CD4-positive, alpha-beta T cell treated with Interleukin-21 for 1 hour (primary cell): ENCODE results near the gene TBC1D12.

Source experiments
- DNase-seq: peaks from one replicate; pipeline ENCODE4 v3.0.0-alpha.2; 2020

Gene TBC1D12

GRCh38 chr10:94409021-94409657, 6.8 kb downstream of the TBC1D12 start:
- DNase-seq = no peak

GRCh38 chr10:94411304-94411703, 9.0 kb downstream of the TBC1D12 start:
- no peak for DNase-seq

DNA sequence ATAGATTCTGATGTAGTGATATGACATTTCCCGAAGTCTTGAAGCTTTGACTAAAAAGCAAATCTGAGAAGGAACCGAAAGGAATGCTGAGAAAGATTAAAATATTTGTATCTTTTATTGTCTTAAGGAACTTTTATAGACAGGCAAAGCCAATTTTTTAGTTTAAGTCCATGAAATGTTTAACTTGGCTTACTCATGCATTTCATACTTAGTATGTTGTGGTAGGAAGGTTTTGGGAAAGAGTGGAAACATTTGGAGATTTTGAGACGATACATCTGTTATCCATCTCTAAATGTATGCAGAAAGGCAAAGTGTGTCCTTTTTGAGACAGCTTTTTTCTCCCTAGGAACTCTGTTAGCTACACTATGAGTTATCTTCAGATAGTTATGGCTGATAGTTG, 10.1 kb downstream of the TBC1D12 start:
- DNase-seq = no peak

- no peak for DNase-seq
Observed at GRCh38 chr10:94413361-94413760, 11.0 kb downstream of the TBC1D12 start.

GRCh38 chr10:94416896-94417295, 14.6 kb downstream of the TBC1D12 start:
- no peak for DNase-seq

GRCh38 chr10:94417321-94417720, 15.0 kb downstream of the TBC1D12 start:
- DNase-seq = no peak

DNA sequence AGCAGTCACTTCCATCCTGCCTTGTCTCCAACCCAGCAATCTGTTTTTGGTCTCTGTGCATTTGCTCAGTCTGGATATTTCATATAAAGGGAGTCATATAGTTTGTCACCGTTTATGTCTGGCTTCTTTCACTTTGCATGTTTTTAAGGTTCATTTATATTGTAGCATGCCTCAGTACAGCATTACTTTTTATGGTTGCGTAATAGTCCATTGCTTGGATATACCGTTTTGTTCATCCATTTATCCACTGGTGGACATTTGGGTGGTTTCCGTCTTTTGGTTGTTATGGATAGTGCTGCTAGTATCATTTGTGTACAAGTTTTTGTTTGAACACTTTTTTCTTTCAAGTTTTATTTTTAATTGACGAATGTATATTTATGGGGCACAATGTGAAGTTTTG, 18.2 kb downstream of the TBC1D12 start:
- no peak for DNase-seq

- DNase-seq = no peak
Observed at GRCh38 chr10:94420998-94421528, 18.7 kb downstream of the TBC1D12 start.

DNA sequence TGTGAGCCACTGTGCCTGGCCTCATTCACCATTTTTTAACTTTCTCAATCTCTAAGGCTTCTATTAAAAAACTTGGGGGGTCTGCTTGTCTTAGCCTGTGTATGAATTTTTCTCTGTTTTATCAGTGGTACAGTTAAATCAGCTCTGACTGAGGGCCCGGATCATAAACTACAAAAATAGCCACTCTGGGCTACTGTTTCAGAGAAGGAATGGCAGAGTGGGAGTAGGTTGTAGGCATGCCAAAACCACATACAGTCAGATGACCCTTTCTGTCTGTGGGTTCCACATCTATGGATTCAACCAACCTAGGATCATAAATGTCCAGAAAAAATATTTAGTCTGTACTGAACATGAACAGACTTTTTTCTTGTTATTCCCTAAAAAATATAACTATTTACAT, 21.3 kb downstream of the TBC1D12 start:
- DNase-seq = no peak

DNA sequence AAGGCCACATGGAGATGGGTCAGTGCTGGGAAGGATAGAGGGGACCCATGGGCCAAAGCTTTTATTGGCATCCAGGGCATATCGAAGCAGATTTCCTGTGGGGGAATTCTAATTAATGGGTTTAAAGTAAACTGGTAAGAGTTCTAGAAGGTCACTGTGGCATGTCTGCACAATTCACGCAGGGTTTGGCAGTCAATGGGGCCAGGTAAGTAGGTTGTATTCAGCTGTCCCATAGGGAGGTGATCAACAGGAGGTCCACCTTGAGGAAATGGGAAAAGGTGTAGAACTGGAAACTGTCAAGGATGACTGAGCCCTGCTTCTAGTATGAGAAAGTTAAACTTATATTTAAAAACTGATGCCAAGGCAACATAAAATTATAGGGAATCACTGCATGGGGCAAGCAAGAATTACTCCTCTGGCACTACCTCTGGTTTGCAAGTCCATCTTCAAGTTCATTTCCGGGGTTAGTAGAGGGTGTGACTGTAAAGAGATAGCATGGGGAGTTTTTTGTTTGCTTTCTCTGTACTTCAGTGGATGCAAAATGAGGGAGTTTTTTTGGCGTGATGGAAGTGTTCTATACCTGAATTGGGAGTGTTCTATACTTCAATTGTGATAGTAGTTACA, 22.5 kb downstream of the TBC1D12 start:
- no peak for DNase-seq

DNA sequence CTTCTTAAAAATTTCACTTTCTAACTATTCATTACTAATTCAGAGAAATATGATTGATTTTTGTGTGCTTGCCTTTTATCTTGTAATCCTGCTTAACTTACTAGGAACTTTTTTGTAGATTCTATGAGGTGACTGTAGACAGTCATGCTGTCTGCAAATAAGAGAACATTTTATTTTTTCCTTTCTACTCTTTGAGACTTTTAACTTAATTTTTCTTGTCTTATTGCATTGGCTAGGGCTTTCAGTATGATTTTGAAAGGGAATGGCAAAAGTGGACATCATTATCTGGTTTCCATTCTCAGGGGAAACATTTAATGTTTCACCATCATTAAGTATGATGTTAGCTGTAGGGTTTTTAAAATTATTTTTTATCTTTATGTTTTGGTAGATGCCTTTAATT, 23.6 kb downstream of the TBC1D12 start:
- DNase-seq = no peak

- no peak for DNase-seq
Observed at GRCh38 chr10:94427166-94427565, 24.8 kb downstream of the TBC1D12 start.

GRCh38 chr10:94428766-94429707, 26.7 kb downstream of the TBC1D12 start:
- no peak for DNase-seq

GRCh38 chr10:94430701-94431100, 28.4 kb downstream of the TBC1D12 start:
- no peak for DNase-seq

DNA sequence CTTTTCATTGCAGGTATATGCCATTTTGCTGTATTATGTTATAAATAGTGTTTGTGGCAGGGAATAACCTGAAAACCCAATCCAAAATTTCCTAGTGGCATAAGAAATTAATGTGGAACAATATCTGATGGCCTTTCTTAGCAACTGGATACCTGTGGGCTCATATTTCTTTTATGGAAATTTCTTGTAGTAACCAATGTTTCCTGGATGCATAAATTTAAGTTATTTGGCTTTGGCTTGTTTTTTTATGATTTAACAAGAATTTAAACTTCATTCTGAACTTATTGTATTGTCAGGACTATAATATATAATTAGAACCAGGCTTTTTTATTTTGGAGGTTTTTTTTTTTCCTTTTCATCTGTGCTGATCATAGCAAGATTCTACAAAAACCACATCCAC, 30.1 kb downstream of the TBC1D12 start:
- no peak for DNase-seq

DNA sequence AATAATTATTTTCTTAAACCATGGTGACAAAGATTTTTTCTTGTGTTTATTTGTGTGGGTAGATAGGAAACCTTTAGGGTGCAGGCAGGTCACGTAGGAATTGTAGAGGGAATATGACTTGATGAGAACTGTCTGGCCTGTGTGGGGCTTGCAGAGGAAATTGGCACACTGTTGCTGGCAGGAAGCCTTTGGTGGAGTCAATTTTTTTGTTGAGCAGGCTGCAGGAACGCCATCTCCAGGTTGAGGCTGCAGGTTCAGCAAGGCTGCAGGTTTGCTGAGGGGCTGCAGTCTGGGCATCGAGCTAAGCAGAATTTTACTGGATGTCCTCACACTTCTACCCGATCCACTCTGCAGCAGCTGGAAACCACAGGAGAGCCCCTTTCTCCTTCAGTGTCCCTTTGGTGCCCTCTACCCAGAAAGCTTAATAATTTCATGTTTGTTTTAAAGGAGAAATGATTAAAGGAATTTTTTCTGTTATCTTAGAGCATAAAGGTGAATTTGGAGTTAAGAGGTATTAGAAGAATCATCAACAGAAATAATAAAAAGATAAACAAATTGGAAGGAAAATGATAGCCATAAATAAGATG, 37.0 kb downstream of the TBC1D12 start:
- DNase-seq = no peak

- no peak for DNase-seq
Observed at GRCh38 chr10:94440096-94440495, 37.8 kb downstream of the TBC1D12 start.

DNA sequence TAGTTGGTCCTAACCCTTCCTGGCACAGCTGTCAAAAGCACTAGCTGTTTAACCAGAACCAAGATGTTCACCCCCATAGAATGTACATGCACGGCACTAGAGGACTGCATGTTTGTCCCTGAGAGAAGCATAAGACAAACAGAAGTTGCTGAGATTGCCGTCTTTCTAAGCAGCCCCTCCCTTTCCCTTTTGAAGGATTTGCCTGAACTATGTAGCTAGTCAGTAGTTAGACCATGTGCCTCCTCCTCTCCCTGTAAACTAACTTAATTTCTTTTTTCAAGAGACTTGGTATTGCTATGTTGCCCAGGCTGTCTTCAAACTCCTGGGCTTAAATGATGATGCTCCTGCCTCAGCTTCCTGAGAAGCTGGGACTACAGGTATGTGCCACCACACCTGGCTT, 40.7 kb downstream of the TBC1D12 start:
- no peak for DNase-seq

DNA sequence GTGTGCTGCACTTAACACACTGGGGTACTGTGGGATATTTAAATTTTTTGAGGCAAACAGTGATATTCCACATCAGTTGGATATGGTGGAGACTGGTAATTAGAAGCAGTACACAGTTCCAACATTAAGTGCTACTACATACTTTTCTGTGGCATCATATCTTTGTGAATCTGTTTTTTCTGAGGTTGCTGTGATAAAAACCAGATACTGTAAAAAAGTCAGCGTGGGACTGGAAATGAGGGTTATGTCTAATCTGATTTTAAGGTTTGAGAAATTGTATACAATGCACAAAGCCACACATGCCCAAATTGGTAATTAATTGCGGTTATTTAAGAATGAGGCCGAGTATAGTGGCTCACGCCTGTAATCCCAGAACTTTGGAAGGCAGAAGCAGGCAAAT, 41.2 kb downstream of the TBC1D12 start:
- DNase-seq = no peak

DNA sequence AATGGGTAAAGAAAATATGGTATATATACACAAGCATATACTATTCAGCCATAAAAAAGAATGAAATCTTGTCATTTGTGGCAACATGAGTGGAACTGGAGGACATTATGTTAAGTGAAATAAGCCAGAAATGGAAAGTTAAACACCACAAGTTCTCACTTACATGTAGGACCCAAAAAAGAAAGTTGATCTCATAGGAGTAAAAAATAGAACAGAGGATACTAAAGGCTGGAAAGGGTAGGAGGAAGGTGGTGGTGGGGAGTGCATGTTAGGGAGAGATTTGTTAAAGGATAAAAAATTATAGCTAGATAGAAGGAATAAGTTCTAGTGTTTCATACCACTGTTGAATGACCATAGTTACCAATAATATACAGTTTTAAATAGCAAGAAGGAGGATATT, 48.4 kb downstream of the TBC1D12 start:
- no peak for DNase-seq

DNA sequence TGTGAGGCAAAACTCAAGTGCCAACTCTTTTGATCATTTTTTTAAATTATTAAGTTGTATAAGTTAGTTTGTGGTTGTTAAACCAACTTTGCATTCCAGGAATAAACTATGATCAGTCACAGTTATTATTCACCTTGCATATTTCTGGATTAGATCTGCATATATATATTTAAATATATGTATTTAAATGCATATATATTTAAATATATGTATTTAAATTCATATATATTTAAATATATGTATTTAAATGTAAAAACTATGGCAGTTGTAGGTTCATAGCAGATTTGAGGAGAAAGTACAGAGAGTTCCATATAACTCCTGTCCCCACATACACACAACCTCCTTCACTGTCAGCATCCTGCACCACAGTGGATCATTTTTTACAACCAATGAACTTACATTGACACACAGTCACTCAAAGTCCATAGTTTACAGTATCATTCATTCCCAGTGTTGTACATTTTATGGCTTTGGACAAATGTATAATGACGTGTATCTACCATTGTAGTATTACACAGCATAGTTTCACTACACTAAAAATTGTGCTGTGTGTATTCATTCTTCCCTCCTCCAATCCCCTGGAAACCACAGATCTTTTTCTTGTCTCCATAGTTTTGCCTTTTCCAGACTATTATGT, 49.7 kb downstream of the TBC1D12 start:
- DNase-seq = no peak

GRCh38 chr10:94456942-94457341, 54.6 kb downstream of the TBC1D12 start:
- no peak for DNase-seq

- DNase-seq = no peak
Observed at GRCh38 chr10:94459385-94459784, 57.0 kb downstream of the TBC1D12 start.
